Nephron progenitor cell (in vitro differentiated cells): ENCODE measurements around the gene AOAH.

Experiments
- DNase-seq: peaks from one replicate; pipeline ENCODE4 v3.0.0; 2021
- H3K27ac Mint-ChIP-seq: 2 replicates; pipeline ENCODE4 v1.8.0; 2021; ENCODE audit warnings: mild to moderate bottlenecking, moderate library complexity, mixed read lengths
- H3K27me3 Mint-ChIP-seq: 2 replicates; pipeline ENCODE4 v1.8.0; 2021; ENCODE audit warnings: mild to moderate bottlenecking, low read depth, mixed read lengths; ENCODE audit not compliant: poor library complexity
- H3K36me3 Mint-ChIP-seq: 2 replicates; pipeline ENCODE4 v1.8.0; 2021; ENCODE audit warnings: low read depth, mixed read lengths
- H3K4me1 Mint-ChIP-seq: 2 replicates; pipeline ENCODE4 v1.8.0; 2021; ENCODE audit warnings: mixed read lengths
- H3K4me3 Mint-ChIP-seq: 2 replicates; pipeline ENCODE4 v1.8.0; 2021; ENCODE audit warnings: mild to moderate bottlenecking, moderate library complexity, mixed read lengths
- H3K9me3 Mint-ChIP-seq: 2 replicates; pipeline ENCODE4 v1.8.0; 2021; ENCODE audit warnings: mild to moderate bottlenecking, moderate library complexity, mixed read lengths
- TF ChIP-seq, protein P1 (sequence below): fragments of 200-600 bp; sonication (generic); IDR thresholded peaks from 2 replicates; pipeline ENCODE4 v1.5.0; 2021; ENCODE audit warnings: antibody characterized with exemption

Gene AOAH

DNA sequence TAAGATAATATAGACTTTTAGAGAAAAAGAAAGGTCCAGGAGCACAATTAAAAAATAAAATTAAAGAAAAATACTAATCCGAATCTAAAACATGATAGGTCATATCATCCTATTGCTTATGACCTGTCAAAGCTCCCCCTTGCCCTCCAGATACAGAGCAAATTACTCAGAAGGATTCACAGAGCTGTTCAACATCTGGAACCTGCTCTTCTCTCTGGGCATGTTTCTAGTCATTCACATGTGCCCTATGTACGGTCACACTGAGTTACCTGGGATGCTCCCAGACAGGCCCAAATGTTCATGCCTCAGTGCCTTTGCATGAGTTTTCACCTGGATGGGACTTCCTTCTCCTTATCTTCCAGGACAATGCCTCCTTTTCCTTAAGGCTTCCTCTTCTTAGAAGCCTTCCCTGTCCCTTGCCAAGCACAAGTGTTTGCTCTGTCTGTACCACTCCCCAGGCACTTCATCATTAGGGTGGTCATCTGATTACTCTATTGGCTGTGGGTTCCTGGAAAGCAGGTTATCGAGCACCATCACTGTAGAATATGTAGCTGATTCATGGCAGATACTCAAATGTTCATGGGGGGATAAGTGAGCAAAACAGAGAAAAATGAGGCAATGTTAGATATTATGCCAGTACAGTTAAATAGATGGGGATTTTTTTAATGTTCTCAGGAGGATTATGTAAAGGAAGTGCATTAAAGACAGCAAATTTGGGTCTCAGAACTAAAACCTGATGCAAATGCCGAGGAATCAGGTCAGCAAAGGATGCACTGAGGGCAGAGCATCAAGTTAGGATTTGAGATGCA is 12.0 kb upstream of the AOAH start:
- peak overlapping the region; percentile 9 for H3K27ac Mint-ChIP-seq
- TF ChIP-seq, protein P1, sequence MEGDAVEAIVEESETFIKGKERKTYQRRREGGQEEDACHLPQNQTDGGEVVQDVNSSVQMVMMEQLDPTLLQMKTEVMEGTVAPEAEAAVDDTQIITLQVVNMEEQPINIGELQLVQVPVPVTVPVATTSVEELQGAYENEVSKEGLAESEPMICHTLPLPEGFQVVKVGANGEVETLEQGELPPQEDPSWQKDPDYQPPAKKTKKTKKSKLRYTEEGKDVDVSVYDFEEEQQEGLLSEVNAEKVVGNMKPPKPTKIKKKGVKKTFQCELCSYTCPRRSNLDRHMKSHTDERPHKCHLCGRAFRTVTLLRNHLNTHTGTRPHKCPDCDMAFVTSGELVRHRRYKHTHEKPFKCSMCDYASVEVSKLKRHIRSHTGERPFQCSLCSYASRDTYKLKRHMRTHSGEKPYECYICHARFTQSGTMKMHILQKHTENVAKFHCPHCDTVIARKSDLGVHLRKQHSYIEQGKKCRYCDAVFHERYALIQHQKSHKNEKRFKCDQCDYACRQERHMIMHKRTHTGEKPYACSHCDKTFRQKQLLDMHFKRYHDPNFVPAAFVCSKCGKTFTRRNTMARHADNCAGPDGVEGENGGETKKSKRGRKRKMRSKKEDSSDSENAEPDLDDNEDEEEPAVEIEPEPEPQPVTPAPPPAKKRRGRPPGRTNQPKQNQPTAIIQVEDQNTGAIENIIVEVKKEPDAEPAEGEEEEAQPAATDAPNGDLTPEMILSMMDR, result no peak
- no peaks in the 10 kb centered on the region for H3K27me3 Mint-ChIP-seq
- peaks cover 22% of the 10 kb centered on the region for H3K4me1 Mint-ChIP-seq
- no peak for DNase-seq
- H3K9me3 Mint-ChIP-seq, result peaks cover 14% of the 10 kb centered on the region
- peaks cover 10% of the 10 kb centered on the region for H3K36me3 Mint-ChIP-seq
- H3K4me3 Mint-ChIP-seq, result no peak overlapping the region

DNA sequence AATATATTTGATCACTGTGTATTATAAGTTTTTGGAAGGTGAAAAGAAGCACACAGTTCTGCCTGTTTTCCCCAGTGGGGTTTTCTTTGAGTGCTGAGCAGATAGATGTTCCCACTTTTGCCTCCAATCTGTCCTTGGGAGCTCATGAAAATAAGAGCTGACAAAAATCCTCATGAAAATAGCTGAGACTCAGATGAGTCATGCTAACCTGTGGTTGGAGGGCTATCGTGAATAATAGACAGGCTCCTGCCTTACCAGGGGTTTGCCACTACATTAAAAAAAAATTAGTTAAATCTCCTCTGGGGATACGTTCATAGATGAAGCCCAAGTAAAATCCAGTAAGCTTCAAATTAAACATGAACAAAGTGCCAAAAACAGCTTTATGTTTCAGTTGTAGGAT is 10.9 kb upstream of the AOAH start:
- Mint-ChIP-seq H3K4me1 (peaks cover 22% of the 10 kb centered on the region), H3K4me3 (no peak overlapping the region), H3K36me3 (peaks cover 21% of the 10 kb centered on the region), H3K9me3 (peaks cover 25% of the 10 kb centered on the region), H3K27ac (no peak overlapping the region), H3K27me3 (no peaks in the 10 kb centered on the region)
- no peak for DNase-seq
- TF ChIP-seq, protein P1, result no peak

DNA sequence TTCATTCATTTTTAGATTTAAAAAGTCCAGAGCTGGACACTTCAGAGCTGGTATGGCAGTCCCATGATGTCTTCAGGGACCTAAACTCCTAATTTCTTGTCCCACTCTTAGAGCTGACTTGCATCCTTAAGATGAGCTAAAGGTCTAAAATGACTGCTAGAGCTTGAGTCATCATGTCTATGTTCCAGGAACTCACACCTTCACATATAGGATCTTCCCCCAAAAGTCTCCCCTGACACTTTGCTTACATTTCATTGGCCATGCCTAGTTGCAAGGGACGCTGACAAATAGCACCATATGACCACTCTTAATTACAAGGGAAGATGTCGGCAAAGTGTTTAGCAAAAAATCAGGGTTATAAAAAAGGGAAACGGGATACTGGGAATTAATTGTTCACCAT is 10.4 kb upstream of the AOAH start:
- Mint-ChIP-seq H3K4me3 (no peak overlapping the region), H3K27ac (peak overlapping the region; percentile 21), H3K9me3 (peaks cover 30% of the 10 kb centered on the region), H3K36me3 (peaks cover 26% of the 10 kb centered on the region), H3K4me1 (peaks cover 22% of the 10 kb centered on the region), H3K27me3 (no peaks in the 10 kb centered on the region)
- no peak for DNase-seq
- TF ChIP-seq, protein P1, result no peak

DNA sequence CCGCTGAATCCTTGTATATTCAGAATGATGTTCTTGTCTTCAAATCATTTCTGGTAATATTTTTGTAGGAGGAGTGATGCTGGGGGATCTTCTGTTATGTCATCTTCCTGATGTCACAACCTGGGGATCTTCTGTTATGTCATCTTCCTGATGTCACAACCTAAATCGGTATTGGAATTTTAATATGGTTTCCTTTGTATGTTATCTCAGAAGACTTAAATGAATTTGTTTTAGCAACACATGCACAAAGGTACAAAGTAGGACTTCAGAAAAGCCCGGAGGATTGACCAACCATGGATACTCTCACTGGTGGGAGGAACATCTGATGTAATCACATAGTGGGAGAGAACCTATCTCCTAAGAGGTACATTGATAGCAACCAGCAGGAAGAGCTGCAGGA is 9.1 kb upstream of the AOAH start:
- H3K36me3 Mint-ChIP-seq, result peaks cover 28% of the 10 kb centered on the region
- peaks cover 4% of the 10 kb centered on the region for H3K27me3 Mint-ChIP-seq
- peaks cover 41% of the 10 kb centered on the region for H3K9me3 Mint-ChIP-seq
- peaks cover 22% of the 10 kb centered on the region for H3K4me1 Mint-ChIP-seq
- TF ChIP-seq, protein P1, result no peak
- no peak for DNase-seq
- H3K4me3 Mint-ChIP-seq, result no peak overlapping the region
- H3K27ac Mint-ChIP-seq, result no peak overlapping the region

DNA sequence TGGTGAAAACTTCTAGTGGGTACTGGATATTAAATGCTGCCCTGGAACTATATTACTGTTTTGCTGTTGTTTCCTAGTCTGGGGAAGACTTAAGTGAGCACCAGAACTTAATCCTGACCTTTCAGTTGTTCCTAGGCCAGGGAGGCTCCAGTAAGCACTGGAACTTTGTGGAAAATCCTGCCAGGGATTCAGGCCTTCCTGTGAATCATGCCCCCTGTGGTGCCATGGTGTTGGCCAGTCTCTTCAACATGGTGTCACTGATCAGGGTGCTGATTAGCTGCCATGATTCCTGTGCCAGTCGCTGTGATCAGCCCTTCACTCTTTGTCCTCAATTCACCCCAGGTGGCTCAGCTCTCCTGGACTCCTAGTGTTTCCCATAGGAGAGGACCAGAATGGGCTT is 8.5 kb upstream of the AOAH start:
- H3K9me3 Mint-ChIP-seq, result peaks cover 41% of the 10 kb centered on the region
- no peak overlapping the region for H3K4me3 Mint-ChIP-seq
- H3K4me1 Mint-ChIP-seq, result peaks cover 22% of the 10 kb centered on the region
- H3K36me3 Mint-ChIP-seq, result peaks cover 28% of the 10 kb centered on the region
- TF ChIP-seq, protein P1, result no peak
- H3K27ac Mint-ChIP-seq, result no peak overlapping the region
- DNase-seq, result no peak
- H3K27me3 Mint-ChIP-seq, result peaks cover 4% of the 10 kb centered on the region

DNA sequence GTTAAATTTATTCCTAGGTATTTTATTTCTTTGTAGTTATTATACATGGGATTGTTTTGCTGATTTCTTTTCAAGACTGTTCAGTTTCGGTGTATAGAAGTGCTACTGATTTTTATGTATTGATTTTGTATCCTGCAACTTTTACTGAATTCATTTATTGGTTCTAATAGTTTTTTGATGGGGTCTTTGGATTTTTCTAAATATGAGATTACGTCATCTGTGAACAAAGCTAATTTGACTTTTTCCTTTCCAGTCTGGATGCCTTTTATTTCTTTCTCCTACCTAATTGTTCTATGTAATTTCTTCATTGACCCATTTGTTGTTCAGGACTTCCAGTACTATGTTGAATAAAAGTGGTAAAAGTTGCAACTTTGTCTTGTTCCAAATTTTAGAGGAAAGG is 5.8 kb upstream of the AOAH start:
- Mint-ChIP-seq H3K27me3 (peaks cover 6% of the 10 kb centered on the region), H3K4me3 (no peak overlapping the region), H3K27ac (no peak overlapping the region), H3K4me1 (peaks cover 5% of the 10 kb centered on the region), H3K36me3 (peaks cover 28% of the 10 kb centered on the region), H3K9me3 (peaks cover 41% of the 10 kb centered on the region)
- DNase-seq, result no peak
- TF ChIP-seq, protein P1, result no peak
